Measurements from ENCODE around the gene NXNL1.

- TF ChIP-seq YY1 (IDR thresholded peaks at IDR 0.05; ENCODE audit: insufficient read depth, insufficient read length) (no peak), ZNF274 (IDR thresholded peaks at IDR 0.05; ENCODE audit: low read depth, low read length) (no peak), SUZ12 (IDR thresholded peaks at IDR 0.05; ENCODE audit: extremely low read depth, insufficient read depth, insufficient read length) (no peak)
Measured at GRCh38 chr19:17448131-17448967, 12.4 kb downstream of the NXNL1 start, which contains the start of gene TMEM221.

Measured in NT2/D1 (cell line).